ENCODE results near the gene SLC24A4. TPM values are rescaled to one million over a fixed set of nuclear protein-coding genes. Genes with fewer than 3 reads are reported as not detected.

The SLC24A4 gene
- total RNA-seq, 4 donors from 2014 or later: 0.75 to 1.9 (median 1.4) TPM

DNA sequence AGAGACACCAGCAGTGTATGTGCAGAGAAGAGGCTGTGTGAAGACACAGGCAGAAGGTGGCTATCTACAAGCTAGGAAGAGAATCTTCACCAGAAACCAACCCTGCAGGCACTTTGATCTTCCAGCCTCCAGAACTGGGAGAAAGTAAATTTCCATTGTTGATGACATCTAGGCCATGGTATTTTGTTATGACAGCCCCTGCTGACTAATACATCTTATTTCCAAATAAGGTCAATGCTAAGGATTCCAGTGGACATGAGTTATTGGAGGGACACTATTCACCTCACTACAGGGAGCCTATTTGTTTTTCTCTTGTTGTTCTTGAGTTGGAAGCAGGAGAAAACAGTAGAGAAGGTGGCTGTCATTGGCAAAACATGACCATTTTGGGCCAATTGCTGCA lies 102.1 kb downstream of the SLC24A4 start:
- TF ChIP-seq CTCF (IDR thresholded peaks at IDR 0.05; ENCODE audit: low read depth): no peak

DNA sequence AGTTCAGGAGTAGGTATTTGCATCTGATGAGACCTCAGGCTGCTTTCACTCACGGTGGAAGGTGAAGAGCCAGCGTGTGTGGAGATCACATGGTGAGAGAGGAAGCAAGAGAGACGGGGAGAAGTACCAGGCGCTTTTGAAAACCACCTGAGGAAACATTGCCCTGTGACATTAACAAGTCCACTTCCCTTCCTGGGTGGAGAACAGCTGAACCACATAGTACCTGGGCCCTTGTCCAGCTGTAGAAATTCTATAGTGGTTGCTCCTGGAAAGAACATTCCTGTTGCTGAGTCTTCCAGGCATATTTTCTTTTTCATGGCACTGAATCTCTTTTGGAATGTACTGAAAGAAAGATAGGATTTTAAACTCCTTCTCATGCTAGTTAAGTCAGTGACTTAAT lies 103.3 kb downstream of the SLC24A4 start:
- TF ChIP-seq CTCF (IDR thresholded peaks at IDR 0.05; ENCODE audit: low read depth): no peak

DNA sequence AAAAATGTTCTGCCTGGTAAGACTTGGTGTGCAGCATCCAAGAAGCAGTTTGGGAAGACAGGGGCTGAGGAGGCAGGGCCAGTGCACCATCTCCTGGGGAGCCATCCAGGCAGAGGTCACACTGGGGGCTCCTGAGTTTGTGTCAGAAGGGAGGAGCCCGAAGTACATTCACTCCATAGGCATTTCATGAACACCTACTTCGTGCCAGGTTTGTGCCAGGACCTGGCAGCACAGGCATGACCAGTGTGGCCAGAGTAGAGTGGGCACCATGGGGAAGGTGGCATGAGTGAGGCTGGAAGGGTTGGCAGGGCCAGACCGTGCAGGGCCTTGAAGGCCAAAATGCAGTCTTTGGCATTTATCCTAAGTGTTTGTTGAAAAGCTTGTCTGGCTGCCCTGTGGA lies 104.1 kb downstream of the SLC24A4 start:
- TF ChIP-seq CTCF (IDR thresholded peaks at IDR 0.05; ENCODE audit: low read depth): no peak

GRCh38 chr14:92430686-92431085 lies 107.7 kb downstream of the SLC24A4 start:
- TF ChIP-seq CTCF (IDR thresholded peaks at IDR 0.05; ENCODE audit: low read depth): no peak

DNA sequence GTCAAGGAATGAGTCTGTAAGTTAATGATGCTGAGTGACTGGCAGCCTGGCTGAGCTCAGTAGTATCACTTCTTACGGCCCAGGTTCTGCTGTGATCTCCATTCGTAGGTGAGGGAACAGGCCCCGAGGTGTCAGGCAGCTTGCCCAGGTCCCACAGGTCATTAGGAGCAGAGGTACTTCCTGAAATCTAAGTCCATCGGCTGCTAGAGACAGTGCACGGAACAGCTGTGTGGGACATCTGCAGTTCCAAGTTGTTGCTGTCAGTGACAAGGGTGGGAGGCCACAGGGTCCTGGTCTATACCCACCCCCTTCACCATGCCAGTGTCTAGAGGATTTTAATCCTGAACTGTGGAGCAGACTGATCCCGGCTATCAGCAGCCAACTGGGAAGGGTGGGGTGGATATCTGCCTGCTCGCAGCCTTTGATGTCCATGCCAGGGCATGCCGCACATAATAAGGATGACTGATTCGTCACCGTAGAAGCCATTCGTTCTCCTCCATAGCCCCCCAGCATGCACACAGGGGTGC lies 108.3 kb downstream of the SLC24A4 start:
- no peak for TF ChIP-seq CTCF (IDR thresholded peaks at IDR 0.05; ENCODE audit: low read depth)

GRCh38 chr14:92433407-92433806 lies 110.4 kb downstream of the SLC24A4 start:
- no peak for TF ChIP-seq CTCF (IDR thresholded peaks at IDR 0.05; ENCODE audit: low read depth)

DNA sequence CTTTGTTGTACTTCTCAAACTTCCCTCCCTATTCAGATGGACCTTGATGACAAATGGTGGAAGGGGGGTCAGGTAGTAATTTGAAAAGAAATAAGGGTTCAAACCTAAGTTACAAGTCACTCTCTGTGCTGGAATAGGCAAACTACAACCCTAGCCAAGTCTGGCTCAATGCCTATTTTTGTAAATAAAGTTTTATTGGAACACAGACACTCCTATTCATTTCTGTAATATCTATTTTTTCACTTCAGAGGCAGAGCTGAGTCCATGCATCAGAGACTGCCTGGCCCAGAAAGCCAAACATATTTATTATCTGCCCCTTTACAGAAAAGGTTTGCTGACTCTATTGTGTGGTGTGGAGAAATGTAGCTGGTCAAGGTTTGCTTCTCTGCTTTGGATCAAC lies 112.2 kb downstream of the SLC24A4 start:
- no peak for TF ChIP-seq CTCF (IDR thresholded peaks at IDR 0.05; ENCODE audit: low read depth)
